Bronchial epithelial cell (primary cell): ENCODE results near the gene RBL2. TPM values are rescaled to one million over a fixed set of nuclear protein-coding genes. Genes with fewer than 3 reads are reported as not detected.
A peak's percentile ranks its signal among the peaks of the same experiment; 100 is the strongest.

Source experiments
- DNase-seq: peaks from one replicate; pipeline ENCODE4 v3.0.0-alpha.2; 2010; ENCODE audit warnings: low read depth
- FAIRE-seq: peaks from 2 replicates; lab custom pipeline; 2011; peaks lifted over from hg19 to GRCh38; lab: Jason Lieb, UNC
- H3K27me3 ChIP-seq: 2 replicates; pipeline ENCODE4 v1.5.1; 2011; ENCODE audit warnings: low read length; ENCODE audit not compliant: control insufficient read depth, insufficient read depth
- H3K36me3 ChIP-seq: 2 replicates; pipeline ENCODE4 v1.5.1; 2011; ENCODE audit warnings: low read length; ENCODE audit not compliant: control insufficient read depth, insufficient read depth
- H3K4me3 ChIP-seq: 2 replicates; pipeline ENCODE4 v1.5.1; 2011; ENCODE audit warnings: mild to moderate bottlenecking, low read depth, low read length, control low read depth
- CTCF ChIP-seq: IDR thresholded peaks from 2 replicates; pipeline ENCODE4 v1.5.1; 2011; ENCODE audit warnings: mild to moderate bottlenecking, moderate library complexity, low read length, control low read depth, inconsistent platforms; ENCODE audit not compliant: insufficient read depth, severe bottlenecking
- total RNA-seq: library from RNA; depleted of rRNA; stranded (reverse); fragments of >200 nt; gene quantifications from 2 replicates; pipeline ENCODE4 v1.2.1, GENCODE V29; 2014

RBL2 gene
- total RNA-seq, 1 donor from 2014 or later: 23.7 TPM

GRCh38 chr16:53458635-53459034, 24.4 kb downstream of the RBL2 start:
- no peak for DNase-seq
- H3K27me3 ChIP-seq: no peaks in the 10 kb centered on the region
- no peak for TF ChIP-seq CTCF
- peaks cover 7% of the 10 kb centered on the region for H3K36me3 ChIP-seq
- no peak overlapping the region for H3K4me3 ChIP-seq
- no peak for FAIRE-seq

- TF ChIP-seq CTCF: no peak
- no peak for FAIRE-seq
- Histone ChIP-seq H3K27me3 (no peaks in the 10 kb centered on the region), H3K4me3 (no peak overlapping the region), H3K36me3 (peaks cover 8% of the 10 kb centered on the region)
- peak; percentile 72 for DNase-seq
These were observed 31.5 kb downstream of the RBL2 start for GRCh38 chr16:53465606-53466280.

GRCh38 chr16:53476867-53477266, 42.6 kb downstream of the RBL2 start:
- Histone ChIP-seq H3K4me3 (no peak overlapping the region), H3K36me3 (peaks cover 6% of the 10 kb centered on the region), H3K27me3 (no peaks in the 10 kb centered on the region)
- FAIRE-seq: no peak
- no peak for DNase-seq
- TF ChIP-seq CTCF: no peak

- Histone ChIP-seq H3K27me3 (no peaks in the 10 kb centered on the region), H3K4me3 (no peak overlapping the region), H3K36me3 (peaks cover 10% of the 10 kb centered on the region)
- no peak for TF ChIP-seq CTCF
- DNase-seq: no peak
- FAIRE-seq: no peak
These were observed 44.7 kb downstream of the RBL2 start for GRCh38 chr16:53478965-53479364.

- H3K4me3 ChIP-seq: no peak overlapping the region
- FAIRE-seq (no peak), DNase-seq (no peak)
- H3K27me3 ChIP-seq: no peaks in the 10 kb centered on the region
- no peak for TF ChIP-seq CTCF
- H3K36me3 ChIP-seq: peaks cover 10% of the 10 kb centered on the region
These were observed 46.1 kb downstream of the RBL2 start for GRCh38 chr16:53480394-53480793.

GRCh38 chr16:53482123-53482522, 47.9 kb downstream of the RBL2 start:
- H3K36me3 ChIP-seq: peaks cover 10% of the 10 kb centered on the region
- no peak for TF ChIP-seq CTCF
- DNase-seq: peak; percentile 14
- H3K4me3 ChIP-seq: no peak overlapping the region
- no peak for FAIRE-seq
- H3K27me3 ChIP-seq: no peaks in the 10 kb centered on the region
